NCI-H1417 (cell line): Measurements from ENCODE around the gene CCNC.

Source experiments
- DNase-seq, 3 experiments: peaks; one replicate each; lab custom pipeline; 2025; lab: John Stamatoyannopoulos, UW

CCNC gene, protein sequence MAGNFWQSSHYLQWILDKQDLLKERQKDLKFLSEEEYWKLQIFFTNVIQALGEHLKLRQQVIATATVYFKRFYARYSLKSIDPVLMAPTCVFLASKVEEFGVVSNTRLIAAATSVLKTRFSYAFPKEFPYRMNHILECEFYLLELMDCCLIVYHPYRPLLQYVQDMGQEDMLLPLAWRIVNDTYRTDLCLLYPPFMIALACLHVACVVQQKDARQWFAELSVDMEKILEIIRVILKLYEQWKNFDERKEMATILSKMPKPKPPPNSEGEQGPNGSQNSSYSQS

DNA sequence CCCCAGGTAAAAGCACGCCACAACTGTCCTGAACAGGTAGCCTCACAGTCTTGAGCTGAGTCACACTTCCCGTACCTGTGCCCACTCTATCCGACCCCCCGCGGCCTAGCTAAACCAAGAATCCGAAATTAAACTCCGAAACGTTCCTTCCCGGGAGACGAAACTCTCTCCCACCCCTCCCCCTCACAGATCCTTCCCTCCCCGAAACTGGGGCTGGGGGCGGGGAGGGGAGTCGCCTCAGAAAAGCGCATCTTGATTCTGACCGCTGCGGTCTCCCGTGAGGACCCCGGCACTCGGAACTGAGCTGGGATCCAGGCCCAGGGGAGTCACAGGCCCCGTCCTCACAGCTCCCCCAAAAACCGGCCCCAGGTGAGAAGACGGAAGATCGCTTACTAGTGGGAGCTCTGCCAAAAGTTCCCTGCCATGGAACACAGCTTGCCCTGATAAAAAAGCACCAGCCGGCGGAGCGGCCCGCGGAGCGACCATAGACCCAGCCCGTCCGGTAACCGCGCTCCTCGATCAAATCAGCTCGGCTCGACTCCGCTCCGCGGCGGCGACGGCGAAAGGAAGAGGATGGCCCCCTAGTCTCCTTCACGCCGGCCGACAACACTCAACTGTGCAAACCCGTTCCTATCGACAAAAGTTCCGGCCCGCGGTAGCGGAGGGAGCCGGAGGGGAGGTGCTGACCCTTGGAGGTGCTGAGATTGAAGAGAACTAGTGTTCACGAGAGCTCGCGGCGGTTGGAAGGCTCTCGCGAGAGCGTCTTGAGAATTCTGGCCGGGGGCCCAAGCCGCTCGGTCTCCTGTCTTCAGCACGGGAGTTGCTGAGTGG lies at the start of gene CCNC:
TSS of gene CCNC (minus strand) at position 558 of the 831 bp plus-strand sequence. CDS start at position 425, 133 bp downstream.
- peak; percentile 94 to 97 (median 96) for DNase-seq

DNA sequence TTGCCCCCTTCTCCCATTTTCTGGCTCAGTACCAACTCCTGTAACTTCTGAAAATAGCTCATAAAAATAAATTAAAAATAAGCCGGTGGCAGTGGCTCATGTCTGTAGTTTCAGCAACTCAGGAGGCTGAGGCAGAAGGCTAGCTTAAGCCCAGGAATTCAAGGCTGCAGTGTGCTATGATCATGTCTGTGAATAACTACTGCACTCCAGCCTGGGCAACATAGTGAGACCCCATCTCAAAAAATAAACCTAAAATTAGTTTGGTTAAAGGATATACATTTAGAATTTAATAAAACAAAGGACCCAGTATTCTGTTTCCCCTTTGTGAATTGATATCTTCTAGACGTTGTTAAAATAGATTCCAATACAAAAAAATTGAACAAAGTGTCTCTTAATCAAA lies 48.7 kb upstream of the CCNC start:
- no peak for DNase-seq

DNA sequence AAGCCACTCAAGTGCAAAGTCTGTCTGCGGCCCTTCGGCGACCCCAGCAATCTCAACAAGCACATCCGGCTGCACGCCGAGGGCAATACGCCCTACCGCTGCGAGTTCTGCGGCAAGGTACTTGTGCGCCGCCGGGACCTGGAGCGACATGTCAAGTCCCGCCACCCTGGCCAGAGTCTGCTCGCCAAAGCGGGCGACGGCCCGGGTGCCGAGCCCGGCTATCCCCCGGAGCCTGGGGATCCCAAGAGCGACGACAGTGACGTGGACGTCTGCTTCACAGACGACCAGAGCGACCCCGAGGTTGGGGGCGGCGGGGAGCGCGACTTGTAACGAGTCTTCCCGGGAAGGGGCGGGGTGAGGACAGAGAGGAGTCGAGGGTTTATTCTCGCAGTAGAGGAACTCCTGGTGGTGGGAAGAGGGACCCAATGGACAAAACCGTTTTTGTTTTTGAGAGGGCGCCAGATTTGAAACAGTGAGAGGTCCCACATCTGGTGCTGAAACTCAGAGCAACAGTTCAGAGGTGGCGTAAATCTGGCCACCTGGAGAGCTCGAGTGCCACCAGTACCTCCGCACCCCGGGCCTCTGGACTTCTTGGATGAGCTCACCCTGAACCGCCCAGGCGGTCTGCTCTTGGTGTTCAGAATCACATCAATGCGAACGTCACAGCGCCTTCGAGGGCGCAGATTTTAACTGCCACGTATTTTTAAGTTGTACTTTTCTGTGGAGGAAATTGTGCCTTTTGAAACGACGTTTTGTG lies 46.1 kb upstream of the CCNC start:
- peak; percentile 44 to 87 (median 84) for DNase-seq

DNA sequence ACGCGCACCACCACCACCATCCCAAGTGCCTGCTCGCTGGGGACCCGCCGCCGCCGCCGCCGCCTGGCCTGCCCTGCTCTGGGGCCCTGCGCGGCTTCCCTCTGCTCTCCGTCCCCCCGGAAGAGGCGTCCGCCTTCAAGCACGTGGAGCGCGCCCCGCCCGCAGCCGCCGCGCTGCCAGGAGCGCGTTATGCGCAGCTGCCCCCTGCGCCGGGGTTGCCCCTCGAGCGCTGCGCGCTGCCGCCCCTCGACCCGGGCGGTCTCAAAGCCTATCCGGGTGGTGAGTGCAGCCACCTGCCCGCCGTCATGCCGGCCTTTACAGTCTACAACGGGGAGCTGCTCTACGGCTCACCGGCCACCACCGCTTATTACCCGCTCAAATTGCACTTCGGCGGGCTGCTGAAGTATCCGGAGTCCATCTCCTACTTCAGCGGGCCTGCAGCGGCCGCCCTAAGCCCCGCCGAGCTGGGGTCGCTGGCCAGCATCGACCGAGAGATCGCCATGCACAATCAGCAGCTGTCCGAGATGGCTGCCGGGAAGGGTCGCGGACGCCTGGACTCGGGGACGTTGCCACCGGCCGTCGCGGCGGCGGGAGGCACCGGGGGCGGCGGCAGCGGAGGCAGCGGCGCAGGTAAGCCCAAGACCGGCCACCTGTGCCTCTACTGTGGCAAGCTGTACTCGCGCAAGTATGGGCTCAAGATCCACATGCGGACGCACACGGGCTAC lies 45.4 kb upstream of the CCNC start:
- DNase-seq = peak; percentile 45 to 84 (median 81)

DNA sequence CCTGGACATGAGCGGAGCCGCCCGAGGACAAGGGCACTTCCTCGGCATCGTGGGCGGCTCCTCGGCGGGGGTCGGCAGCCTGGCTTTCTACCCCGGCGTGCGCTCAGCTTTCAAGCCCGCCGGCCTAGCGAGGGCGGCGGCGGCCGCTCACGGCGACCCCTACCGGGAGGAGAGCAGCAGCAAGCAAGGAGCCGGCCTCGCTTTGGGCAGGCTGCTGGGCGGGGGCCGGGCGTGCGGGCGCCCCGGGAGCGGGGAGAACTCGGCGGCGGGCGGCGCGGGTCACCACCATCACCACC lies 44.9 kb upstream of the CCNC start:
- peak in 1 of 3 experiments; percentile 72 for DNase-seq

DNA sequence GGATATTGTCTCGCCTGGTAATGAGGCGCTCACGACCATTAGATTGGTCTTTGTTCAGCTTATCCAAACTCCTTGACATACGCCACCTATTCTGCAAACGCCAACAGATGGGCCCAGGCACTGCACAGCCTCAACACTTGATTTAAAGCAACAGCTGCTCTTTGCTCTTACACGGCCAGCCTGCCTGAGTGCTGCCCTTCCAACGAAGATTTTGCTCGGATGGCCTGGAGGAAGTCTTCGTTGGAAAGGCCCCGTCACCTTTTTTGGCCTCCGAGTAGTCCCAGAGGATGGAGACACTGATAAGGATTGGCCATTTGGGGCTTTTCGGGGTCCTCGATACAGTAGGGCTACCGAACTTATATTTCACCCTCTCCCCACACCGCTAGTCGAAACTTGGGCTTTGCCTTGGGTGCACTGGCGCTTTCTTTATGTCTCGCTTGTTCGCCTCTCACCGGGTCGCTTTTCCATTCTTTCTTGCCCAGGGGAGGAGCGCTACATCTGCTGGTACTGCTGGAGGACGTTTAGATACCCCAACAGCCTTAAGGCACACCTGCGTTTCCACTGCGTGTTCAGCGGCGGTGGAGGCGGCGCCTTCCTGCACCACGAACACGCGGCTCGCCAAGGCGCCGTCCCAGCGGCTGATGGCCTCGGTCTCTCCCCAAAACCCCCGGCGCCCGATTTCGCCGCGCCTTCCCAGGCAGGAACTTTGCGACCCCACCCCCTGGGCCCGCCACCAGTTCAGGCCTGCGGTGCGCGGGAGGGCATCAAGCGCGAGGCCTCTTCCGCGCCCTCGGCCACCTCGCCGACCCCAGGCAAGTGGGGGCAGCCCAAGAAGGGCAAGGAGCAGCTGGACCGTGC lies 44.3 kb upstream of the CCNC start:
- DNase-seq = peak in 1 of 3 experiments; percentile 21

DNA sequence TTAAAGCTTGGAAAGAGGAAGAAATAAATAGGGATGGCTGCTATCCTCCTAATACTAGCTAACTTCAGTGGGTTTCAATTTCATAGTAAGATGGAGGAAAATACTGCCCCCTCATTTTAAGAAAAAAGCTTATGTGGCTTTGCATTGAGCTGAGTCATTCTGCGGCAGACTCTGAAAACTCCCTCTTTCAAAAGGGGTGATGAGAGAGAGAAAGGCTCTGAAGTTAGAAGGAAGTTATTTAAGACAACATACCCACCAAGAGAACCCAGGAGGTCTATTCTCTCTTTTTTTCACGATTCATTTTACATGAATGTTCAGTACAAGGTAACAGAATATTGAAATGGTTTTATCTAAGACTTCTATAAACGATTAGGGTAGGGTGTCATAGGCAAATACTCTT lies 42.7 kb upstream of the CCNC start:
- no peak for DNase-seq

DNA sequence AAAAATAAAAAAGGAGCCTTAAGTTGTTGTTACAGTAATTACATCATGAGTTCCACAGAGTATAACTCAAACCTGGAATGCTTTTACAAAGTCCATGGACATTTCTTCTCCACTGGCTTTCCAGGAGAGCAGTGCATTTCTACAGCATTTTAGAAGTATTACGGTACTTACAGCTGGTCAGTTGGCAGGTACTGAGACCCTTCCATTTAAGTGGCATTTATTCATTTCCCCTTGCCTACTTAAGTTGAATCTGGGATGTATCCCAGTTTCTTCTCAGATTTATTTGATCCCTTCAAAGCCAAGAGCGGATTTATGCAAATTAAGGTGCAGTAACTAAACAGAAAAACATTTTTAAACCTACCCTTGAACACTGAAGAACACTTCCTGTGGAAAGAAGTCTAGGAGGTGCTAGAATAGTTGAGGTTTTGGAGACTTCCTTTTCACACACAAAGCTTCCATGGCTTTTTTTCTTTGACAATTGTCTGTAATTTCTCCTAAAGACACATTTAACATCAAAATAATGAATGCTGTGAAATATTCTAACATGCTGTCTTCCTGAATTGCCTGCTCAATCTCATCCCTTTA lies 41.5 kb upstream of the CCNC start:
- DNase-seq = no peak

DNA sequence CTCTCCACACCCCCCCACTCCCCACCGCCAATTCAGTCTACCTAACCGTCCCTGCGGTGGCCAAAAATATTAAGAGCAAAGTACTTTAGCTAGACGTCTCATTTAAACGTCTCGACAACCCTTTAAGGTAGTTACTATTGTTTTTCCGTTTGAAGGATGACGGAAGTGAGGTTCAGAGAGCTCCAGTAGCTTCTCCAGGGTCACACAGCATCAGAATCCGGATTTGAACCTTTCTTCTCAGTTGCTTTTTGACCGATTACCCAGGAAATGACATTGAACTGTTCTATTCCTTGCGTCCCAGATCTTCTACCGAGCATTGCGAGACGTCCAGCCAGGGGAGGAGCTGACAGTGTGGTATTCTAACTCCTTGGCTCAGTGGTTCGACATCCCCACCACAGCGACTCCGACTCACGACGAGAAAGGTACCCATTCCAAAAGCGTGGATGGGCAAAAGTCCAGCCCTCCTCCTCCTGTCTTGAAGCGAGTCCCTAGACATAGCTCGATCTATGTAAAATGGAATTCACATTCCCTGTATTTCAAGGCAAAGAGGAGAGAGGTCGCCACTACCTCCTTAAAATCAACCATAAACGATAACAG lies 40.5 kb upstream of the CCNC start:
- no peak for DNase-seq

DNA sequence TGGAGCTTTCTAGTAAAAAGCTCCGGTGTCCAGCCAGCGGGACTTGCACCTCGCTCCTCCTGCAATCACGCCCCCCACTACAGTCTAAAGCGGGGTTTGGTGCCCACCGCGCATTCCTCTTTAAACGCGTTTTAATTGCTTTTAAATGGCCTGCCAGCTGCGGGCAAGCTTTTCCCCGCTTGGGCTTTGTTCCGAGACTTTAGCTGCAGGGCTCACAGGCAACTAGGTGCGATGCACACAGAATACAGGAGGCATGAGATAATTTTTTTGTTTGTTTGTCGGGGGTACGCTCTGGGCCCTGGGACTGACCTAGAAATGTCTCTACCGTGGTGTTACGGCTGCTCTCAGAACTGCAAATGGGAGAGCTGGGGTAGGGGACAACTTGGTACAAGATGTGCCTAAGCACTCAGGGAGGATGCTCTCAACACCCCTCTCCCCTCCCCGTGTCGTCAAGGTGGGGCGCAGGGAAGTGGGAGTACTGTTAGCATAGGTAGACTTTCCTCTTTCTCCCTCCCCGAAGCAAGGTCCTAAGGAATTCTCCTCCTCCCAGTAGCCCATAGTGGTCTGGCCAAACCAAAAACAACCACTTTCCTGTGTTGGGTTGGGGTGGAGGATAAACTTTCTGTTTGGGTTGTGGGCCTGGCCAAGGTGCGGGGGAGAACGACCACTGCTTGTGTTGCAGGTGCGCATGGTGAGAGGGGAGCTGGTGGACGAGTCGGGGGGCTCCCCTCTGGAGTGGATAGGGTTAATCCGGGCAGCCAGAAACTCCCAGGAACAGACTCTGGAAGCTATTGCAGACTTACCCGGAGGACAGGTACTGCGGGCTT lies 39.8 kb upstream of the CCNC start:
- no peak for DNase-seq

DNA sequence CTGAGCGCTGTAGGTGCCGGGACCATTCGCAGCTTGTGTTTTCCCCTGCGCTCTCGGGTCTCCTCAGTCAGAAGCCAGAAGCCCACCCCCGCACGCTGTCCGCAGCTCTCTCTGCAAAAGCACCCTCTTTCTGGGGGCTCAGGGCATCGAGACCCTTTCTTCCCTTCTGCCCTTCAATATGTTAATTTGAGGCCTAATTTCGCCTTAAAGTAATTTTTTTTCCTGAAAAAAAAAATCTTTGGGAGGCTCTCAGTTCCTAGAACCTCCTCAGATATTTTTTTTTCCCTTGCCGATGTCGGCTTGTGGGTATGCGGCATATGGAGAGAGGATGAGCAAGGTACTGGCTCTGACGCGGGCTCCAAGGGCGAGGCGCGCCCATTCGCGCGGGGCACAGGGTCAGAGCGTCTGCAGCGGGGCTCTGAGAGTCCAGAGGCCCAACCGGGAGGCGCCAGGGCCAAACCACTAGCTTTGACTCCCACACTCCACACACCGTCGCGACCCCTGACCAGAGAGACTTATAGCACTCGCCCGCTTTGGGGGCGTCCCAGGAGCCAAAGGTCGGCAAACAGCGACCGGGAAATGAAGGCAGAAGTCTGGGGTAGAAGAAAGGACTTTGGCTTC lies 39.1 kb upstream of the CCNC start:
- no peak for DNase-seq

DNA sequence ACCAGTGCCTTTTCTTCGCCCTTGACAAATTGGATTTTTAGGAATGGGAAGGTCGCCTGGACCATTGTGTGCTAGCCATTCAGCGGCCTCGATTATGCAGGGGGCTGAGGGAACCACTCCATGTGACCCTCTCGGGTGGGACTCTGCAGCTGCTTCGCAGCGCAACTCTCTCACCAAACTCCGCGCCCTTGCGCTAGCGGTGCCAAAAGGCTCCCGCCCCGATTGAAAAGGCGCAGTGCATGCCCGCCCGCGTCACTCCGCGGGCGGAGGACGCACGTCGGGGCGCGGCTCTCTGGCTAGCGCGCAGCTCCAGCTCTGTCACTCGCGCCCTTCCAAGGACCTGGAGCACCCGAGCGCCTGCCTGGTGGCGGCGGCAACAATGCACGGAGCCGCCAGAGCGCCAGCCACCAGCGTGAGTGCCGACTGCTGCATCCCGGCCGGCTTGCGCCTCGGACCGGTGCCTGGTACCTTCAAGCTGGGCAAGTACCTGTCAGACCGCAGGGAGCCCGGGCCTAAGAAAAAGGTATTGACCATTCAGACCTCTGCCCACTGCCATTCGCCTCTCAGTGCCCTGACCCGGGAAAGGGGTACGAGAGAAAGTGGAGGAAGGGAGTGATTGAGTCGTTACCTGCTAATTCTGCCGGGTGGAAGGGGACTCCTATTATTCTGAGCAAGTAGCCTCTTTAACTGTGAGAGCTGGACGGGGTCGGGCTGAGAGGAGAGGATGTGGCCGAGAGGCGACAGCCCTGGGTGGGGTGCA lies 38.4 kb upstream of the CCNC start, which contains the start of gene PRDM13:
TSS of gene PRDM13 (plus strand) at position 178 of the 760 bp plus-strand sequence. CDS start at position 380, 202 bp downstream.
- no peak for DNase-seq

DNA sequence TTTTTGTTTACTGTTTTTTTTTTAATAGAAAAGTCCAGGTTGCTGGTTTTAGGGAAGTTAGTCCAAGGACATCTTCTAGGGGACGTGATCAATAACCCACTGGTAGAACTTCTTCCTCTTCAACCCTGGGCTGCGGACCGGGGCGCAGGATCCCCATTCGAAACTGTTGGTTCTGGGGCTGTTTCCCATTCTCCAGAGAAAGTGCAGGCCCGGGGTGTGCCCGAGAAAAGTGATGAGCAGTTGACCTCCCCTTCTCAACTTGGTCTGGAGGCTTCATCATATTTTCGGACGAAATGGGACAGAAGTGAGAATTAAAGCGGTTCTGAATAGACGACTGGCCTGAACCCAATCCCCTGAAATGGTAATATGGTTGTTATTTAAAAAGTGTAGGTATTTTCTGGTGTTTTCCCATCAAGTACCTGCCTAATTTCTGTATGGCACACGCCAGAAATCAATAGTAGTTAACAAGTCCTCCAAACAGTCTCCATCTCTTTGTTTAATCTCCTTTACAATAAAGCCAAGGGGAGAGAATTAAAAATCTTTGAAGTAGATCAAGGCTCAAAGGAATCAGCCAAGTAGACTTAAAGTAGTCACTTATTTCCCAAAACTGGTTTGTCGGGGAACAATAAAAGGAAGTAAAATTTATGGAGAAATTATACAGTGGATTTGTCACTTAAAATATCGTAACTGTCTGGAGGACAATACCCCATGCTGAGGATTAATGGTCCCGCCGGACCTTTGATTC lies 37.6 kb upstream of the CCNC start:
- no peak for DNase-seq

DNA sequence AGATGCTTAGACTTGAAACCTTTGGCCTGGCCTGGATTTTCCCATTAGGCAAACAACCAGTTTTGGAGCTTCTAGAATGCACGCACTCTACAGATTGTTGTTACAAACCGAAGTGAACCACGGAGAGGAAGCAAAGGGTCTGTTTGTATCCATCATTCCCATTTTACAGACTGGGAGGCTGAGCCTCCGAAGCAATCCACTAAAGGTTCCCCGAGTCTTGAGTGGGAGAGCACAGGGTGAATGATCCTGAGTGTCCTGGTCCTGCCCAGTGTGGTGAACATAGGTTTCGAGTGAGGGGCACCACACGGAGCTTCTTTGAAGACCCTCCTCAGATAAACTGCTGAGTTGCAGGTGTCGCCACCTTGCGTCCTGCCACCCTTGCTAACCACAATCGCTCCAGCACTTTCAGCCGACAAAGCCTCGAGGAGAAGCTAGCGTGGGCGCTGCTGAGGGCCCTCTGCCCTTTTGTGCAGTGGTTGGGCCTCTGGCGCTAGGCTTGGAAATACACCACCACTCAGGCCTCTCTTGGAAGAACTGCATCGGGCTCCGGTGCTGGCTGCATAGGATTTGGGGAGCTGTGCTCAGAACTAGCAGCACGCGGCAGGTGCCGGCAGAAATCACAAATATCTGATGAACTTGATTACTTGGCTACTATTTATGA lies 36.7 kb upstream of the CCNC start:
- DNase-seq = no peak

DNA sequence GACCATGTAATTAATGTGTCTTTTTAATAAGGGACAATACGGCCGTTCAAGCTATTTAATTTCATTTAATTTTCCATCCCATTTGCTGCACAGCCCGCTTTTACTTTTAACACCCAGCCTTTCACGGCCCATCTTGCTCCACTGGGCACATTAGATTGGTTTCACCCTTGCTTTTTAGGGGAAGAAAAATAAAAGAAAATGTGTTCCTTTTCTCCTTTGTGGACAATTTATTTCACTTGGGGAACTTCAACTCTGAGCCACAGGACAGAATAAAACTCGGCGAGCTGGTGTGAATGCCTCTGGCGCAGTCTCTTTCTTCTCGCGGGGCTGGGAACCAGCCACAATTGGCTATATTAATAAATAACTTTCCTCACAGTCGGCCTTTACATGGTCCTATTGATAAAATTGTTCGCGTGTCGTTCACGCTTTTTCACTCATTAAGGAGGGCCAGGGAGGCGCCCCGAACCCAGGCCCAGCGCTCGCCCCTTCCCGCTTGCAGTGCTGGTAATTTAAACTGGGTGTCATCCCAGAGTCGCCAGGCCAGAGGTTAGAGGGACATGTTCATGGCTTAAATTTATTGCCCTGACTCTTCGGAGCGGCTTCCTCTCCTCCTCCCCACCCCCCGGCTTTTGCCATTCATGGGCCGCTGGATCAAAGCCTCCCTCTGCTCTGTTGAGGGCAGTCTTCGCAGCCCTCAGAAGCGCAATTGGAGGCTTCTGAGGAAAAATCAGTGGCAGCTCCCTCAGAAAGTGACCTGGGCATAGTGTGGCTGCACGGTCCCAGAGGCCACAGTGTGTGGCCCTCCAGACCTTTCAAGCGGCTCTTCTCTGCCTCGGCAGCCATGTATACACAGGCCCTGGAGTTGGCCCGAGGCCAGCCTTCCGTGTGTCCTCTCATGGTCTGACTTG lies 36.0 kb upstream of the CCNC start:
- no peak for DNase-seq
